ENCODE data around the gene PPP1R17.

PPP1R17 gene

GRCh38 chr7:31699050-31699449 lies 12.0 kb downstream of the PPP1R17 start:
- DNase-seq, result no peak

DNA sequence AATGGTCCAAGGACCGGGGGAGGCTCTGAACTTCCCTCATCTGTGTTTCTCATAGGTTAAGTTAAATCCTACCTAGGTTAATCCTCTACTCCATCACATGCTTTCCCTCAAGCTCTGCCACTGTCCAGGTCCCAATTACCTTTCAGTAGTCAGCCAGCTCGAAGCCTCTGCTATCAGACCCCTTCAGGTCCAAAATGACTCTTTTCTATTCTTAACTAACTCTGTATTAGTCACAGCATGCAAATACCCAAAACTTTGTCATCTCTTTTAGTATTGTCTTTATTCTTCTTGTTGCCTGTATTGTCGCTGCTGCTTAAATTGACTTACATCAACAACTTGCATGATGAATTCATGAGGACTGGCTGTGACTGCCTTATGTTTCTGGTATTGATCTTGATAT lies 15.3 kb downstream of the PPP1R17 start:
- DNase-seq, result no peak

DNA sequence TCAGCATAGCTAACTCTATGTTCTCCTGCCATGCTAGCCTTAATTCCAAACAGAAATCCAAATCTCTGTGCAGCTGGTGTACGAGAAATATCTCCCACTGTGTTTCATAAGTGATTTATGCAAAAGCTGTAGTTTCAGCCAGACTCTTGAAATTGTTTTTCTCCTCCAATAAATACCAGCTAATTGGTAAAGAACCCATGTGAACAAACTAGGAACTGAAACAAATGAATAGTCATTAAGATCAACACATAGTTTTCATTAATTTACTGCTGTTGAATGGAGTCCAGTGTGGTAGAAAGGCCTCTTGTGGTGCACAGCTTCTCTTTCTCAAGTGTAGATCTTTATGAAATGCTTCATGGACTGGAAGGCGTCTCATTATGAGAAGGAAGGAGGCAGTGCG lies 18.4 kb downstream of the PPP1R17 start:
- no peak for DNase-seq

DNA sequence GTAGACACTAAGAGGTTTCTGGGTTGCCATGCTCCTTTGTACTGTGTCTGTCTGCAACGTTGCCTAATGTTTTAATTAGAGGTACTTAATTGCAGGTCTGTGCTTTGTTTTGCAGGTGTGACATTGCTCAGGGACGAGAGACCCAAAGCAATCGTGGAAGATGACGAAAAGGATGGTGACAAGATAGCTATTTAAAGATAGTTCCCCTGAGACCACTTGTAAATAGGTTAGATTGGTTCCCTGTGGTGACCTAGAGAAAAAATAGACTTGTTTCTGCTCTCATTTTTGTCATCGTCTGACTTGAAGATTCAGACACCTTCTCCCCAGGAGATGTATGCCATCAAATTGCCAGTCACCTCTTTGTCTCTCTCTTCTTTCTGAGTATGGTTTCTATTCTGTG lies 20.1 kb downstream of the PPP1R17 start:
- DNase-seq, result no peak

- peak in 2 of 56 donors; percentile 2 to 9 for DNase-seq
Observed at GRCh38 chr7:31710171-31710570, 23.2 kb downstream of the PPP1R17 start.

DNA sequence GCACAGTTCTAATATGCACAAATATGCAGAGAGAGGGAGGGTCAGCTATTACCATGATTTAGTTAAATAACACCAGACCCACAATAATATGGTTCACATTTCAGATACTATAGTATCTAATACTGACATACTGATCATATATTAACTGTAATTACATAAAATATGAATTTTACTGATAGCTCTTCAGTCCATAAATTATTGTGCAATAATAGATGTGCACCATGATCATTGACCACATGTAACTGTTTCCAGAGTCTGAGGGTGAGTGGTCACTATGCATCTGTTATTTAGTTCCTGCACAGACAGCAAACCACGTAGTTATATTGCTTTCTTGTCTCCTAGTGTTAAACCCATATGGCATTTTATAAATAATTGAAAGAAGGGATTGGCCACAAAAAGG lies 29.3 kb downstream of the PPP1R17 start:
- no peak for DNase-seq

DNA sequence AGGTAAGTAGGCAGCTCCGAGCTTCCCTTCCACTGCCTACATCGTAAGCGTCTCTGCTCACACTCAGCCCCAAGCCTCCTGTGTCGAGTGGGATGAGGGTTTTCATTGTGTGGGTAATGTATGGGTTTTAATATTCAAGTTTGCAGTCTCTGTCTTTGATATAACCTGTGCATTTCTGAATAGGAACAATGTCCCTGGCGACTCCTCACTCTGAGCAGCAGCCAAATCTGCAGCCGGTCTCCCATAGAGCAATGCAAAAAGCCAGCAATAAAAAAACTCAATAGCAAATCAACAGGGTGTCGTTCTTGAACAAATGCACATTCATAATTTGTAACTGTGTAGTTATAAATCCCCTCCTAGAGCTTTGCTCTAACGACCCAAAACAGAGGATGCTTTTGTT lies 33.4 kb downstream of the PPP1R17 start:
- DNase-seq, result no peak

GRCh38 chr7:31724696-31725095 lies 37.7 kb downstream of the PPP1R17 start:
- DNase-seq, result no peak

GRCh38 chr7:31729195-31729804 lies 42.3 kb downstream of the PPP1R17 start:
- DNase-seq, result no peak

GRCh38 chr7:31734456-31734855 lies 47.4 kb downstream of the PPP1R17 start:
- DNase-seq, result no peak

- DNase-seq, result peak in 55 of 56 donors; percentile 3 to 84 (median 45)
Observed at GRCh38 chr7:31735991-31736982, 49.3 kb downstream of the PPP1R17 start.

DNA sequence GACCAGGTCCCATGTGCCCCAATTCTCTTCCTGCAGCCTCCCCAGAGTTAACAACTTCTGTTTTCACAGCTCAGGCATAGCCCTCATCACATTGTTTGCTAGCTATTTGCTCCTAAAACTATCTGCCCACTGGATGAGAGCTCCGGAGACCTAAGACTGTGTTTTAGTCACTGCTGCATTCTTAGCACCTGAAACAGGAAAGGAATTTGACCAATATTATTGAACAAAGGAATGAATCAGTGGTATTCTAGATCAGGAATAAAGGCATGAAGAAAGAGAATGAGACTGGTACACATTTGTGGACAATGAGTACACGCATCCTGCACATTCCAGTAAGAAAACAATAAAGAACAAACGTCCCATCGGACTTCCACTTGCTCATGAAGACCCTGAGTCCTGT lies 54.8 kb downstream of the PPP1R17 start:
- no peak for DNase-seq

DNA sequence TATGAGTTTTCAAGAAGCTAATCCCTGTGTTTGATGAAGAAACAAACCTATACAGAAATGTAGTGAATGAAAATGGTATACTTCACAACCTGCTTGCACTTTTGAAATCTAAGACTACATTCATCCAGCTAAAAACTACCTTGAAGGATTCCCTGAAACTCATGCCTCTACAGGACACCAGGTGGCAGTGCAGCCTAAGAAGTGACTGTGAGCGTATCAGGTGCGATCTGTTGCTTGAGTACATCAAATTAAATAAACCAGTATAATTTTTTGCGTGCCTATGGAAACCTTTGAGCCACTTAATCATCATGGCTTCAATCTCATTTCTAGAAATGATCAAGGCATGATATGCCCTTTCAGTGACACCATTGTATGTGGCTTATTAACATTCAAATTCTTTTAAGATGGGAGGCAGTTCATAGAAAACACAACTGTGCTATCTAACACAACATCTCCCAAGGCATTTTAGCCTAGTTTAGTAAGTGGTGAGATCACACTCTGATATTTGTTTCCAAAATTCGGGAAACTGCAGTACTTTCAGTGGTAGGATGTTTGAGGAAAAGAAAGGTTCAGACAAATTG lies 57.4 kb downstream of the PPP1R17 start:
- peak in 52 of 56 donors; percentile 2 to 89 (median 31) for DNase-seq

DNA sequence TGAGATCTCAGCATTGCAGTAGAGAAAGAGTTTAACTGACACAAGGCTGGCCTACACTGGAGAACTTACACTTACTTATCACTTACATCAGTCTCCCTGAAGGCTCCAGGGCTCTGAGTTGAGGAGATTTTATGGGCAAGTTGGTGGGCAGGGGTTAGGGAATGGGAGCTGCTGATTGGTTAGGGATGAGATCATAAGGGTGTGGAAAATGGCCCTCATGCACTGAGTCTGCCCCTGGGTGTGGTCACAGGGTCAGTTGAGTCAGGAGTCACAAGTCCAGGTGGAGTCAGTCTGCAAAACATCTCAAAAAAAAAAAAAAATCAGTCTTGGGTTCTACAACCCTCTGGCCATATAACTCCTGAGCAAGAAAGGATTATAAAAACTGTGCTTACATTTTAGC lies 60.5 kb downstream of the PPP1R17 start:
- no peak for DNase-seq

GRCh38 chr7:31748084-31748483 lies 61.1 kb downstream of the PPP1R17 start:
- DNase-seq, result no peak

DNA sequence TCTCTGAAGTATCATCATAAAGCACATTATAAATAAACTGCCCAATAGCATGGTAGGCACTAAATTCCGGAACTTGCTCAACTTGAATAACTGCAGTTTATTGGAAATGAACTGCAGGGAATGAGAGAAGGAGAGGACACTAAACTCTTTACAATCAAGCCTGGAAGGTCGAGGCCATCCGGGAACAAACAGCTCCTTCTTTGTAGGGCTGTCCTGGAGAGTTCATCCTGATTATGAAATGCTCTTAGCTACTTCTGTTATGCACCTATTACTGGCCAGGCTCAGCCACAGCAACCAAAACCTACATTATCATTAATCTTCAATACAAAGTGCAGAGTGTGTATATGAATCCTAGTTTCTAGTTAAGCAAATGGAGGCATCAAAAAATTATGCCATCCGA lies 64.7 kb downstream of the PPP1R17 start:
- no peak for DNase-seq
